Mucosa of rectum (tissue), 2 donors: ENCODE data around the gene MUC12.
"Not testable (repeated sequence)": the region's sequence is repeated elsewhere in the genome, so short reads cannot be mapped to it uniquely, and the experiment has no call there.

Experiments
- H3K27ac ChIP-seq, 2 donors: one replicate each; pipeline ENCODE4 v1.7.0; 2013; ENCODE audit warnings: inconsistent platforms in 2 of 2, low read depth in 2 of 2, low read length in 2 of 2
- H3K27me3 ChIP-seq, 2 donors: one replicate each; pipeline ENCODE4 v1.7.0; 2013; ENCODE audit warnings: low read length in 2 of 2; ENCODE audit not compliant: control insufficient read depth in 2 of 2, insufficient read depth in 2 of 2
- H3K36me3 ChIP-seq, 2 donors: one replicate each; pipeline ENCODE4 v1.7.0; 2013; ENCODE audit warnings: low read length in 2 of 2; ENCODE audit not compliant: control insufficient read depth in 2 of 2, insufficient read depth in 2 of 2
- H3K4me1 ChIP-seq, 2 donors: one replicate each; pipeline ENCODE4 v1.7.0; 2013; ENCODE audit warnings: low read length in 2 of 2, mild to moderate bottlenecking in 1 of 2; ENCODE audit not compliant: control insufficient read depth in 2 of 2, insufficient read depth in 2 of 2
- H3K4me3 ChIP-seq, 2 donors: one replicate each; pipeline ENCODE4 v1.7.0; 2013; ENCODE audit warnings: low read length in 2 of 2
- H3K9ac ChIP-seq, 2 donors: one replicate each; pipeline ENCODE4 v1.7.0; 2013; ENCODE audit warnings: low read length in 2 of 2, low read depth in 1 of 2, mild to moderate bottlenecking in 1 of 2
- H3K9me3 ChIP-seq, 2 donors: one replicate each; pipeline ENCODE4 v1.7.0; 2013; ENCODE audit warnings: low read length in 2 of 2; ENCODE audit not compliant: control insufficient read depth in 2 of 2
- donor health status: healthy.
- donor health status: Normal muscosa, but diverticular disease.

MUC12 gene

DNA sequence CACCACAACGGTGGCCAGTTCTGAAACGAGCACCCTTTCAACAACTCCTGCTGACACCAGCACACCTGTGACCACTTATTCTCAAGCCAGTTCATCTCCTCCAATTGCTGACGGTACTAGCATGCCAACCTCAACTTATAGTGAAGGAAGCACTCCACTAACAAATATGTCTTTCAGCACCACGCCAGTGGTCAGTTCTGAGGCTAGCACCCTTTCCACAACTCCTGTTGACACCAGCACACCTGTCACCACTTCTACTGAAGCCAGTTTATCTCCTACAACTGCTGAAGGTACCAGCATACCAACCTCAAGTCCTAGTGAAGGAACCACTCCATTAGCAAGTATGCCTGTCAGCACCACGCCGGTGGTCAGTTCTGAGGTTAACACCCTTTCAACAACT is 71.9 kb downstream of the MUC12 start:
- H3K27me3 ChIP-seq, H3K27ac ChIP-seq, H3K4me1 ChIP-seq, H3K9me3 ChIP-seq, H3K4me3 ChIP-seq, H3K9ac ChIP-seq: not testable (repeated sequence)
- peaks cover 0 to 60% of the 10 kb centered on the region in 2 donors for H3K36me3 ChIP-seq

GRCh38 chr7:101058355-101058754 is 89.0 kb downstream of the MUC12 start:
- Histone ChIP-seq H3K27ac (no peak overlapping the region), H3K4me1 (no peaks in the 10 kb centered on the region), H3K4me3 (no peak overlapping the region), H3K36me3 (peaks cover 0 to 16% of the 10 kb centered on the region in 2 donors), H3K9me3 (no peaks in the 10 kb centered on the region), H3K27me3 (peaks cover 0 to 5% of the 10 kb centered on the region in 2 donors), H3K9ac (no peak overlapping the region)

DNA sequence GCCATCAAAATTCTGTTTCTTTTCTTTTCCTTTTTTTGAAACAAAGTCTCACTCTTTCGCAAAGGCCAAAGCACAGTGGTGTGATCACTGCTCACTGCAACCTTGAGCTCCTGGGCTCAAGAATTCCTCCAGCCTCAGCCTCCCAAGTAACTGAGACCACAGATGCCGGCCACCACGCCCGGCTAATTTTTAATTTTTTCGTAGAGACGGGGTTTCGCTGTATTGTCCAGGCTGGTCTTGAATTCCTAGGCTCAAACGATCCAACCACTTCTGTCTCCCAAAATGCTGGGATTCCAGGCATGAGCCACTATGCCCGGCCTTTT is 90.2 kb downstream of the MUC12 start:
- H3K36me3 ChIP-seq: peaks cover 0 to 16% of the 10 kb centered on the region in 2 donors
- no peaks in the 10 kb centered on the region for H3K4me1 ChIP-seq
- no peaks in the 10 kb centered on the region for H3K9me3 ChIP-seq
- no peak overlapping the region for H3K9ac ChIP-seq
- H3K27ac ChIP-seq: no peak overlapping the region
- no peak overlapping the region for H3K4me3 ChIP-seq
- H3K27me3 ChIP-seq: peaks cover 0 to 5% of the 10 kb centered on the region in 2 donors

DNA sequence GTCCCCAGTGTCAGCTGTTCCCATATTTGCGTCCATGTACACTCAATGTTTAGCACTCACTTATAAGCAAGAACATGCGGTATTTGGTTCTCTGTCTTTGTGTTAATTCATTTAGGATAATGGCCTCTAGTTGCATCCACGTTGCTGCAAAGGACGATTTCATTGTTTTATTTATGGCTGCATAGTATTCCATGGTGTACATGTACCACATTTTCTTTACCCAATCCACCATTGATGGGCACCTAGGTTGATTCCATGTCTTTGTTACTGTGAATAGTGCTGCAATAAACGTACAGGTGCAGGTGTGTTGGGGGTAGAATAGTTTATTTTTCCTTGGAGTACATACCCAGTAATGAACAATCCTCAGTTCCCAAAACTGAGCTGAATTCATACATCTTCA is 91.6 kb downstream of the MUC12 start:
- peaks cover 0 to 5% of the 10 kb centered on the region in 2 donors for H3K27me3 ChIP-seq
- peaks cover 0 to 10% of the 10 kb centered on the region in 2 donors for H3K36me3 ChIP-seq
- H3K9me3 ChIP-seq: no peaks in the 10 kb centered on the region
- H3K27ac ChIP-seq: no peak overlapping the region
- no peak overlapping the region for H3K9ac ChIP-seq
- H3K4me1 ChIP-seq: no peaks in the 10 kb centered on the region
- H3K4me3 ChIP-seq: no peak overlapping the region

- H3K9ac ChIP-seq, H3K27me3 ChIP-seq, H3K9me3 ChIP-seq, H3K4me1 ChIP-seq, H3K27ac ChIP-seq, H3K36me3 ChIP-seq, H3K4me3 ChIP-seq: not testable (repeated sequence)
These were observed 94.8 kb downstream of the MUC12 start for GRCh38 chr7:101064176-101064550.

DNA sequence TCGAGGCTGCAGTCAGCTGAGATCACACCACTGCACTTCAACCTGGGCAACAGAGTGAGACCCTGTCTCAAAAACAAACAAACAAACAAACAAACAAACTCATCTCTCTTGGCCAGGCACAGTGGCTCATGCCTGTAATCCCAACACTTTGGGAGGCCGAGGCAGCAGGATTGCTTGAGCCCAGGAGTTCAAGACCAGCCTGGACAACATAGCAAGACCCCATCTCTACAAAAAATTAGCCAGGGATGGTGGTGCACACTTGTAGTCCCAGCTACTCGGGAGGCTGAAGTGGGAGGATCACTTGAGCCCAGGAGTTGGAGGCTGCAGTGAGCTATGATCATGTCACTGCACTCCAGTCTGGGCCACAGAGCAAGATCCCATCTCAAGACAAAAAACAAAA is 95.8 kb downstream of the MUC12 start:
- H3K27me3 ChIP-seq, H3K4me3 ChIP-seq, H3K27ac ChIP-seq, H3K9ac ChIP-seq, H3K4me1 ChIP-seq, H3K36me3 ChIP-seq, H3K9me3 ChIP-seq: not testable (repeated sequence)

DNA sequence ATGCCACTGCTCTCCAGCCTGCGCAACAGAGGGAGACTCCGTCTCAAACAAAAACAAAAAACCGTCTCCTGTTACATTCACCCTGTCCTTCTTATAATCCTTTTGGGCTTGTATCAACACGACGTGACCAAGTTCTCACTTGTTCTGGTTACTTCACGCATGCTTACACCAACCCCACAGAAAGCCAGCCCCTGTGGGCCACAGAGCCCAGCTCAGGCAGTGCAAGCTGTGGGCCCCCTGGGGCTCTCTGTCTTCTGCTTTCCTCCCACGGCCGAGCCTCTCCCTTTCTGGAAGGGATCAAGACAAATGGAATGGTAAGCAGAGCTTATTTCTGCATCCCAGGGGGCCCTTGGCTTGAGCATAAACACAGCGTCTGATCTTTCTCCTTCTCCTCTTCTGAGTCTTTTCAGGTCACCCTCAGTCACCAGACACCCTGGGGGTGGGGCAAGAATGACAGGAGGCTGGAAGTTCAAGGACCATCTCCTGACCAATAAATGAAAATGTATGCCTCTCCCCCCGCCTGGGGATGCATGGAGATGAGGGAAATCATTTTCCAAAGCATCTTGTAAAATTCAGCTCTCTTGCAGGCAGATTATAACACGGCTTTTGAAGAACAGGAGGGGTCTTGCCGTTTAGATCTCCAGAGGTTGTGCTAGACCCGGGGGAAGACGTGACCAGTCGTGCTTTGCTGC is 96.9 kb downstream of the MUC12 start:
- Histone ChIP-seq H3K27me3 (peaks cover 0 to 2% of the 10 kb centered on the region in 2 donors), H3K36me3 (no peaks in the 10 kb centered on the region), H3K9ac (no peak overlapping the region), H3K4me3 (no peak overlapping the region), H3K27ac (no peak overlapping the region), H3K9me3 (no peaks in the 10 kb centered on the region), H3K4me1 (no peaks in the 10 kb centered on the region)

- no peaks in the 10 kb centered on the region for H3K4me1 ChIP-seq
- no peaks in the 10 kb centered on the region for H3K36me3 ChIP-seq
- H3K4me3 ChIP-seq: no peak overlapping the region
- no peak overlapping the region for H3K9ac ChIP-seq
- H3K9me3 ChIP-seq: no peaks in the 10 kb centered on the region
- H3K27me3 ChIP-seq: no peaks in the 10 kb centered on the region
- H3K27ac ChIP-seq: no peak overlapping the region
These were observed 97.4 kb downstream of the MUC12 start for GRCh38 chr7:101066833-101067177.

GRCh38 chr7:101068401-101068800 is 99.0 kb downstream of the MUC12 start:
- H3K27me3 ChIP-seq: no peaks in the 10 kb centered on the region
- H3K36me3 ChIP-seq: no peaks in the 10 kb centered on the region
- no peaks in the 10 kb centered on the region for H3K4me1 ChIP-seq
- no peaks in the 10 kb centered on the region for H3K9me3 ChIP-seq
- no peak overlapping the region for H3K4me3 ChIP-seq
- no peak overlapping the region for H3K9ac ChIP-seq
- no peak overlapping the region for H3K27ac ChIP-seq
